ENCODE measurements around the gene EFCAB14.
"Not testable (repeated sequence)": the region's sequence is repeated elsewhere in the genome, so short reads cannot be mapped to it uniquely, and the experiment has no call there.

EFCAB14 gene

GRCh38 chr1:46757956-46758528 lies 39.1 kb upstream of the EFCAB14 start:
- no peak for DNase-seq (ENCODE audit: low read depth)
- no peak for TF ChIP-seq CTCF (conservative IDR thresholded peaks at IDR 0.05; ENCODE audit: low read length)
- no peak overlapping the region for H3K4me3 ChIP-seq (ENCODE audit: low read length)

- DNase-seq (ENCODE audit: low read depth), result no peak
- TF ChIP-seq CTCF (conservative IDR thresholded peaks at IDR 0.05; ENCODE audit: low read length), result no peak
- H3K4me3 ChIP-seq (ENCODE audit: low read length), result no peak overlapping the region
Measured at GRCh38 chr1:46757247-46757955, 38.5 kb upstream of the EFCAB14 start.

GRCh38 chr1:46755121-46755520 lies 36.2 kb upstream of the EFCAB14 start:
- TF ChIP-seq CTCF (conservative IDR thresholded peaks at IDR 0.05; ENCODE audit: low read length), result no peak
- no peak for DNase-seq (ENCODE audit: low read depth)

GRCh38 chr1:46754707-46755106 lies 35.8 kb upstream of the EFCAB14 start:
- not testable (repeated sequence) for H3K4me3 ChIP-seq (ENCODE audit: low read length); DNase-seq (ENCODE audit: low read depth)

More at GRCh38 chr1:46755121-46755520, 36.2 kb upstream of the EFCAB14 start:
- no peak overlapping the region for H3K4me3 ChIP-seq (ENCODE audit: low read length)

- TF ChIP-seq CTCF (conservative IDR thresholded peaks at IDR 0.05; ENCODE audit: low read length), result no peak
- no peak overlapping the region for H3K4me3 ChIP-seq (ENCODE audit: low read length)
- no peak for DNase-seq (ENCODE audit: low read depth)
Measured at GRCh38 chr1:46753985-46754384, 35.1 kb upstream of the EFCAB14 start.

- TF ChIP-seq CTCF (conservative IDR thresholded peaks at IDR 0.05; ENCODE audit: low read length), result no peak
- H3K4me3 ChIP-seq (ENCODE audit: low read length), result no peak overlapping the region
- DNase-seq (ENCODE audit: low read depth), result no peak
Measured at GRCh38 chr1:46749921-46750404, 31.0 kb upstream of the EFCAB14 start.

GRCh38 chr1:46749404-46749803 lies 30.5 kb upstream of the EFCAB14 start:
- no peak overlapping the region for H3K4me3 ChIP-seq (ENCODE audit: low read length)
- no peak for TF ChIP-seq CTCF (conservative IDR thresholded peaks at IDR 0.05; ENCODE audit: low read length)
- no peak for DNase-seq (ENCODE audit: low read depth)

All from AG10803 (cell line).